HepG2 (cell line): ENCODE data around the gene DOK7. TPM values are rescaled to one million over a fixed set of nuclear protein-coding genes. Genes with fewer than 3 reads are reported as not detected.

Experiments
- KLF15 ChIP-seq: sonication (generic); formaldehyde crosslinking; IDR thresholded peaks from 2 replicates; pipeline ENCODE4 v1.8.1; 2023; ENCODE audit warnings: borderline replicate concordance, mild to moderate bottlenecking, inconsistent platforms, missing genetic modification reagents, mixed read lengths
- RAD21 ChIP-seq: fragments of 450-650 bp; formaldehyde crosslinking; IDR thresholded peaks from 2 replicates; pipeline ENCODE4 v1.5.0; 2020; ENCODE audit warnings: mild to moderate bottlenecking
- SMYD3 ChIP-seq: sonication (generic); formaldehyde crosslinking; IDR thresholded peaks from 2 replicates; pipeline ENCODE4 v1.8.1; 2023; ENCODE audit warnings: mild to moderate bottlenecking, missing genetic modification reagents
- SNAPC2 ChIP-seq: sonication (generic); formaldehyde crosslinking; IDR thresholded peaks from 2 replicates; pipeline ENCODE4 v1.8.1; 2022; ENCODE audit warnings: mild to moderate bottlenecking, missing genetic modification reagents
- SP1 ChIP-seq, 2 experiments: fragments of 450-650 bp in 1 of 2; sonication (generic) in 1 of 2; formaldehyde crosslinking in 1 of 2; IDR thresholded peaks; 2 replicates each; pipeline versions ENCODE4 v1.4.0 to v1.6.1; 2016 to 2020; ENCODE audit warnings: missing genetic modification reagents in 1 of 2
- SRSF4 ChIP-seq: fragments of 200-400 bp; formaldehyde crosslinking; IDR thresholded peaks from one replicate; pipeline ENCODE4 v1.6.1; 2018; ENCODE audit warnings: mild to moderate bottlenecking, low read depth, low read length, moderate library complexity; ENCODE audit not compliant: poor library complexity, severe bottlenecking
- STAT5B ChIP-seq: sonication (generic); formaldehyde crosslinking; IDR thresholded peaks from 2 replicates; pipeline ENCODE4 v1.4.0; 2020; ENCODE audit warnings: missing genetic modification reagents
- TGIF2 ChIP-seq: IDR thresholded peaks from 2 replicates; pipeline ENCODE4 v1.6.1; 2016; ENCODE audit warnings: control low read depth, missing compliant biosample characterization
- WIZ ChIP-seq: sonication (generic); formaldehyde crosslinking; IDR thresholded peaks from 2 replicates; pipeline ENCODE4 v1.5.1; 2020; ENCODE audit warnings: mild to moderate bottlenecking, missing genetic modification reagents
- ZBTB40 ChIP-seq, 2 experiments: fragments of 450-650 bp in 1 of 2; sonication (generic) in 1 of 2; formaldehyde crosslinking in 1 of 2; IDR thresholded peaks; 2 replicates each; pipeline versions ENCODE4 v1.6.1 to v1.8.0; 2016 to 2022; ENCODE audit warnings: antibody characterized with exemption in 1 of 2, mild to moderate bottlenecking in 1 of 2, missing genetic modification reagents in 1 of 2
- ZNF276 ChIP-seq: sonication (generic); formaldehyde crosslinking; IDR thresholded peaks from 2 replicates; pipeline ENCODE4 v1.4.0; 2020; ENCODE audit warnings: mild to moderate bottlenecking, low read depth, missing genetic modification reagents
- ZNF512 ChIP-seq: sonication (generic); formaldehyde crosslinking; IDR thresholded peaks from 2 replicates; pipeline ENCODE4 v1.4.0; 2020; ENCODE audit warnings: mild to moderate bottlenecking, missing genetic modification reagents
- ZNF570 ChIP-seq: sonication (generic); formaldehyde crosslinking; IDR thresholded peaks from 2 replicates; pipeline ENCODE4 v1.4.0; 2020; ENCODE audit warnings: mild to moderate bottlenecking, missing genetic modification reagents, borderline replicate concordance
- ZNF737 ChIP-seq: sonication (generic); formaldehyde crosslinking; IDR thresholded peaks from 2 replicates; pipeline ENCODE4 v1.5.0; 2020; ENCODE audit warnings: missing genetic modification reagents, mild to moderate bottlenecking, borderline replicate concordance
- ZNF766 ChIP-seq: sonication (generic); formaldehyde crosslinking; IDR thresholded peaks from 2 replicates; pipeline ENCODE4 v1.5.0; 2020; ENCODE audit warnings: missing genetic modification reagents, borderline replicate concordance
- polyA plus RNA-seq, 8 experiments: library from polyadenylated mRNA; depleted of rRNA in 3 of 8; stranded (reverse) in 7 of 8; unstranded in 1 of 8; fragments of >200 nt; fragmentation: Illumina TruSeq in 4 of 8; extraction: Trizol in 4 of 8; gene quantifications; 2 replicates each; pipeline versions ENCODE4 v1.2.1 to v1.2.3, GENCODE V29; 2011 to 2016; ENCODE audit warnings: low read depth in 4 of 8, missing spikeins in 1 of 8, mixed read lengths in 1 of 8; ENCODE audit not compliant: insufficient read depth in 1 of 8
- total RNA-seq, 5 experiments: library from RNA; depleted of rRNA; stranded (reverse); fragments of >200 nt; fragmentation: Illumina TruSeq; extraction: Trizol; gene quantifications; 2 replicates each; pipeline ENCODE4 v1.2.3, GENCODE V29; 2016; ENCODE audit warnings: low read depth in 1 of 5

Gene DOK7
- total and polyA plus RNA-seq, 2 of the 13 experiments (the other 11 are each of a cell fraction or from before 2014, with no cell fraction given), result 0.03 to 0.07 TPM

- TF ChIP-seq ZBTB40 (IDR thresholded peaks at IDR 0.05) (no peak), ZBTB40 (CRISPR knock-in tag; IDR thresholded peaks at IDR 0.05) (peak; percentile 75; the same call in 1 of the 2 replicates), TGIF2 (CRISPR knock-in tag) (peak; percentile 55; the same call in 1 of the 2 replicates), ZNF570 (CRISPR knock-in tag) (no peak), ZNF737 (CRISPR knock-in tag) (no peak), KLF15 (no peak), ZNF512 (no peak), SRSF4 (no peak), WIZ (CRISPR knock-in tag) (peak; percentile 62; the same call in 1 of the 2 replicates), ZNF766 (no peak), SNAPC2 (CRISPR knock-in tag) (0 out of 2 replicates have a peak, but pooled peaks have one; percentile 2), SMYD3 (CRISPR knock-in tag) (no peak), STAT5B (CRISPR knock-in tag) (no peak), RAD21 (no peak; the same call in 1 of the 2 replicates), SP1 (IDR thresholded peaks at IDR 0.05) (no peak), SP1 (CRISPR knock-in tag; IDR thresholded peaks at IDR 0.05) (no peak), ZNF276 (CRISPR knock-in tag) (no peak)
Observed at GRCh38 chr4:3441501-3442459, 21.3 kb upstream of the DOK7 start, which contains the start of gene HGFAC (continued).
